NCI-H524 treated with DMSO at 0.1 percent for 48 hours (cell line): Measurements from ENCODE around the gene EFCAB6.

ENCODE experiments used
- DNase-seq: peaks from one replicate; lab custom pipeline; 2025; lab: John Stamatoyannopoulos, UW

Gene EFCAB6

DNA sequence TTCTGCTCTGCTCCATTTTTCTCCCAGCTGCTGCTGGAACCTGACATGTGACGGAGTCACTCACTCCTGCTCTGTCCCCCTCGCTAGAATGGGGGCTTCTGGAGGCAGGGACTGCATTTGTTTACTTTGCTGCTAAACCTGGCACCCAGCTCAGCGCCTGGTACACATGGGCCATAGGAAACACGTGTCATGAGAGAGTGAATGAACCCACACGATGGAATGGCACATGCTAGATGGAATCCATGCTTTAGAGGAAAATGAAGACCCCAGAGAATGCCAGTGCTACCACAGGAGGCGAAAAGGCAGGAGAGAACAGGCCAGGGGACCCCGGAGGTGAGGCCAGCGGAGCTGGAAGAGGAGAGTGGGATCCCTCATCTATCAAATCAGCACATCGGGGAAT is 239.4 kb downstream of the EFCAB6 start:
- no peak for DNase-seq

GRCh38 chr22:43571181-43571580 is 240.9 kb downstream of the EFCAB6 start:
- peak; percentile 58 for DNase-seq

DNA sequence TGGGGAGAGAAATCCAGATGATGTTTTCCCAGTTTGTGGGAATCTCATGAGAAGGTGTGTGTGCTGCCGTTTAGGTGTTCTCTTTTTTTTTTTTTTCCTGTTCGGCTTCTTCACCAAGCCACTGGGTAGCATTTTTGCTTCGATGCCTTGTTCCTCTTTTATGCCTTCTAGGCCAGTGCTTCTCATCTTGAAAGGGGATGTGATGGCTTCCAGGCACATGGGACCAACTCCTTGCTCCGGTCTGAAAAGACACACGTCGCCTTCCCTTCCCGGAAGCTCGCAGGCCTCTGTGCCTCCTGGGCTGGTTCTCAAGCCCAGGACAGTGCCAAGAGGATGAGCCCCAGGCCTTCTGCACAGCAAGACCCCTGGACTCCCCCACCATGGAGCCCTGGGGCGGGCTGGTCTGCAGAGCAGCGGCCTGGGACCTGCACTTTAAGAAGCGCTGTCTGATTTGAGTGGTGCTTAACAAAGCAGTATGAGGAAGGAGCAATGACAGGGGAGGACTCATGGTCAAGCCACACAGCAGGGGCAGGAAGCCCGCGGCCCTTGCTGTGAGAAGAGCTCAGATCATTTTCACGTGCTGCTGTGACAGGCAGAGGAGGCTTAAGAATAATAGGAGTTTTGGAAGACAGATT is 241.5 kb downstream of the EFCAB6 start:
- DNase-seq, result peak; percentile 58

GRCh38 chr22:43569111-43569510 is 243.0 kb downstream of the EFCAB6 start:
- no peak for DNase-seq

DNA sequence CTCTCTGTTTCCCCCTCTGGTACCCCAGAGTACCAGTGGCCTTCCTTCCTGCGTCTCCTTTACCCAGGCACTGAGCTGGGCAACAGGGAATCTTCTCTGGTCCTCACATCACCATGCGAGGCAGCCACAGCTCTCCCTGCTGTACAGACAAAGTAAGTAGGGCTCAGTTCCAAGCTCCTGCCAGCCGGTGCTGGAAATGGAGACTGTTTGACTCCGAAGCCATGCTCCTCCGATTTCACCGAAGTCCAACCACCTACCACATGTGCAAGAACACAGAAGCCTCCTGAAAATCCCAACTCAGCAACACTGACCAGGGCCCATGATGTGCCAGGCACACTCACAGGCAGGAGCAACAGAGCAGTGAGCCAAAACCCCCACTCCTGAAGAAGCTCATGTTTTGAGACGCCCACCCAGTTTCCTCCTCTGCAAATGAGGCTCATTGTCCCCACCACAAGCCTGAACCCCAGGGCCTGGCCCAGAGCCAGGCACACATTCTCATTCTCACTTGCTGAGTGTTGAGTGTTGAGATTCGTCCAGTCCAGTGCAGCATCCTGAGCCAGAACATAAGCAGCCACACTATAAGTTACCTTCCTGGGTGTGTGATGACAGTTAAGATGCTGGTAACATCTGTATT is 244.3 kb downstream of the EFCAB6 start:
- no peak for DNase-seq

DNA sequence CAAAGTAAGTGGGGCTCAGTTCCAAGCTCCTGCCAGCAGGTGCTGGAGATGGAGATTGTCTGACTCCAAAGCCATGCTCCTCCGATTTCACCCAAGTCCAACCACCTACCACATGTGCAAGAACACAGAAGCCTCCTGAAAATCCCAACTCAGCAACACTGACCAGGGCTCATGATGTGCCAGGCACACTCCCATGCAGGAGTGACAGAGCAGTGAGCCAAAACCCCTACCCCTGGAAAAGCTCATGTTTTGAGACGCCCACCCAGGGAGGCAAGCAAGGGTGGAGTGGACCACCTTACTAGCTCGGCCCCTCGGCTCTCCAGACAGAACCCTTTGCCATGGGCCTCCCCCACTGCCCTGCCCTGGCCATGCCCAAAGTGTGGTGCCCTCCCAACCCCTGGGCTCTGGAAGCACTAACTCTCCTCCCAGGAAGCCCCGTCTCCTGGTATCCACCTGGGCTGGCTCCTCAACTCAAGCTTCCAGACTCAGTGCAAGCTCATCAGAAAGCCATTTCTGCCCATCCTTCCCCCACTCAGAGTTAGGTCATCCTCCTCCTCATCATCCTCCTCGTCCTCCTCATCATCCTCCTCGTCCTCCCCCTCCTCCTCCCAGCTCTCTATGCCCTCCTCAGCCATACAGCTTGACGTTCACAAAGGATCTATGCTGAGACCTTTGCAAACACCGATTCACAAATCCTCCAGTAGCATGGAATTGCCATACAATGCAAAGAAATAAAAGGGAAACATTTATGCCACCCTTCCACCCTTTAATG is 245.4 kb downstream of the EFCAB6 start:
- no peak for DNase-seq

- DNase-seq, result no peak
Measured at GRCh38 chr22:43566021-43566420, 246.1 kb downstream of the EFCAB6 start.

GRCh38 chr22:43564859-43565258 is 247.2 kb downstream of the EFCAB6 start:
- DNase-seq, result no peak

- DNase-seq, result no peak
Measured at GRCh38 chr22:43563571-43563970, 248.5 kb downstream of the EFCAB6 start.

DNA sequence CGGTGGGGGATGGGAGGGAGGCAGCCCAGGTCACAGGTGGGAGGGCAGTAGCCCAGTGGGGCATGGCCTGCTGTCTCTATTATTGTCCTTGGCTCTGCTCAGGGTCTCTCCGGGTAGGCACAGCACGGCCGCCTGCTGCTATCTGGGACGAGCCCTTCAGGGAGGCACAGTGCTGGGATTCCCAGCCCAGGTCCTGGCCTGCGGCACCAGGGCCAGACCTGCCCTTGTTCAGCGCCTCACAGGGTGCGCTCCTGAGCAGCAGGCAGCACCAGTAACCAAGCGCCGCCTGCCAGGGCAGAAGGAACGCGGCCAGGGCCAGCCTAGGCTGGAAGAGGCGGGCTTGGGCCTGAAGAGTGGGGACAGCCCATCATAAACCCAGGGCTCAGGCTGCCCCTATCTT is 249.3 kb downstream of the EFCAB6 start:
- no peak for DNase-seq

GRCh38 chr22:43561415-43562178 is 250.5 kb downstream of the EFCAB6 start:
- peak; percentile 25 for DNase-seq

GRCh38 chr22:43560651-43561050 is 251.5 kb downstream of the EFCAB6 start:
- no peak for DNase-seq

GRCh38 chr22:43555561-43556515 is 256.3 kb downstream of the EFCAB6 start:
- DNase-seq, result no peak

- DNase-seq, result no peak
Measured at GRCh38 chr22:43554694-43555365, 257.3 kb downstream of the EFCAB6 start.

- DNase-seq, result no peak
Measured at GRCh38 chr22:43554259-43554636, 257.9 kb downstream of the EFCAB6 start.

- DNase-seq, result no peak
Measured at GRCh38 chr22:43553451-43554258, 258.4 kb downstream of the EFCAB6 start.

GRCh38 chr22:43550672-43551071 is 261.4 kb downstream of the EFCAB6 start:
- DNase-seq, result no peak

DNA sequence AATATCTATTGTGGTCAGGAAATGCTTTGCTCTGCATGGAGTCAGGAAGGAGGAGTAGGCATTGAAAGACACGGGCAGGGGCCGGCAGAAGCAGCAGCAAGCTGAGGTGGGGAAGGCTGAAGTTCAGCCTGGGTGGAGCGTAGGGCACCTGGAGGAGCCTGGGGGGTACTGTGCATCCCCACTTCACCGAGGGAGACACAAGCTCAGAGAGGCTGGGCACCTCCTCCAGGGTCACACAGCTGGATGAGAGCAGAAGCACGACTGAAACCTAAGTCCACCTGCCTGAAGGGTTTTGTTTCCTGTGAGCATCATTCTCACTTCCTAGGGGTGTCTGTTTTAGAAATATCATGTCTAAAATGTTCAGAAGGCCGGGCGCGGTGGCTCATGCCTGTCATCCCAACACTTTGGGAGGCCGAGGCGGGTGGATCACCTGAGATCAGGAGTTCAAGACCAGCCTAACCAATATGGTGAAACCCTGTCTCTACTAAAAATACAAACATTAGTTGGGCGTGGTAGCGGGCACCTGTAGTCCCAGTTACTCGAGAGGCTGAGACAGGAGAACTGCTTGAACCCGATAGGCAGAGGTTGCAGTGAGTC is 262.0 kb downstream of the EFCAB6 start:
- DNase-seq, result no peak

DNA sequence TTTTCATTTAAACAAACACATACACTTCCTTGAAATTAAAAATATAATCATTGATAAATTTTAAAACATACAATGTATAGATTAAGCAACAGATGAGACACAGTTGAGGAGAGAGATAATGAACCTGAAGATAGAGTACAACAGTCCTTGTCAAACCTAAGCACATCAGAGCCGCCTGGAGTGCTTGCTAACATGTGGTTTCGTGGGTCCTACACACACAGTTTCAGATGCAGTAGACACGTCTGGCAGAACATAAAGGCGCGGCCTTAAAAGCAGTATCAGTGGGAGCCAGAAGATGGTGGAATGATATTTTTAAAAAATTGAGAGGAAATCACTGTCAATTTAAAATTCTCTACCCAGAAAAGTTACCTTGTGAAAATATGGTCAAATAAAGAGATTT is 265.9 kb downstream of the EFCAB6 start:
- DNase-seq, result no peak

DNA sequence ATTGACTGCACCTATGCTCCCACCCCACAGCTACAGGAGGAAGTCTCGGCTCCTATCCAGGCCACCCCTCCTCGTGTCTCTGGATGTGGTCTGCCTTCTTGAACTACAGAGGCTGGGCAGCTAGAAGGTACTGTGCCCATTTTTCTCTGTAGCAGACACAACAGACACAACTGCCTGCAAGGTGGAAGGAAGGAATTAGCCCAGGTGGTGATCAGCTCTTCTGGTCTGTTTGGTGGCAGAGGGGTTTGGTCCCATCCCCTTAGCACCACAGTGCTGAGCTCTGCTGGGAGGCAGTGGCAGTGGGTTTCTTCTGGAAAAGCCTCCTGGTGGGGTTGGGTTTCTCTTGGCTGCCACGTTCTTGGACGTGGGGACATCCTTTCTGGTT is 267.8 kb downstream of the EFCAB6 start:
- no peak for DNase-seq
